ENCODE measurements around the gene SERPINE1.

GRCh38 chr7:101094376-101094775 is 32.5 kb upstream of the SERPINE1 start:
- TF ChIP-seq FOXP1 (IDR thresholded peaks at IDR 0.05) (no peak), FOXP1 (CRISPR knock-in tag; IDR thresholded peaks at IDR 0.05) (no peak), ZNF652 (CRISPR knock-in tag; IDR thresholded peaks at IDR 0.05; ENCODE audit: borderline replicate concordance, low read depth) (no peak), ZNF362 (CRISPR knock-in tag; IDR thresholded peaks at IDR 0.05; ENCODE audit: borderline replicate concordance) (no peak), ZNF460 (CRISPR knock-in tag; IDR thresholded peaks at IDR 0.05; ENCODE audit: borderline replicate concordance) (no peak), SAP130 (CRISPR knock-in tag; IDR thresholded peaks at IDR 0.05; ENCODE audit: low read depth) (no peak)

All from HepG2 (cell line).